HepG2 (cell line): Measurements from ENCODE around the gene CPSF7. TPM values are rescaled to one million over a fixed set of nuclear protein-coding genes. Genes with fewer than 3 reads are reported as not detected.
A peak's percentile ranks its signal among the peaks of the same experiment; 100 is the strongest.

Experiments
- ATAC-seq: fragments of 200-7000 bp; cut with Tn5 transposase; 3 replicates; pipeline ENCODE4 v1.9.1; 2020; ENCODE audit warnings: mild to moderate bottlenecking, moderate library complexity
- BruUV-seq: library from RNA; stranded (reverse); fragments of 400-500 nt; replicated peaks from 2 replicates; lab custom pipeline; 2021; lab: Mats Ljungman, UMichigan
- CTCF ChIA-PET: fragments of 300-600 bp; formaldehyde crosslinking; extraction: SDS; loops from one replicate; lab custom pipeline; 2021; ENCODE audit warnings: low total read pairs, inconsistent platforms, low intra/inter-chr PET ratio; lab: Yijun Ruan, JAX
- POLR2A ChIA-PET: fragments of 350-600 bp; sonication (Branson Sonifier 250); formaldehyde crosslinking; loops from one replicate; lab custom pipeline; 2020; ENCODE audit warnings: antibody characterized with exemption, inconsistent platforms; lab: Yijun Ruan, JAX
- DNase-seq: peaks from one replicate; pipeline ENCODE4 v3.0.0-alpha.2; 2015; ENCODE audit warnings: low spot score
- FAIRE-seq: peaks from 3 replicates; lab custom pipeline; 2011; peaks lifted over from hg19 to GRCh38; lab: Jason Lieb, UNC
- H2AFZ ChIP-seq: one replicate; pipeline ENCODE4 v1.6.1; 2011; ENCODE audit warnings: low read length, inconsistent platforms
- H3K27ac ChIP-seq: fragments of 300-600 bp; 3 replicates; pipeline ENCODE4 v1.8.0; 2011; ENCODE audit warnings: mixed run types, mild to moderate bottlenecking, mixed read lengths, low read length, inconsistent platforms; ENCODE audit not compliant: insufficient read depth; ENCODE audit errors: extremely low read length
- H3K27me3 ChIP-seq, 2 experiments: fragments of 200-600 bp in 1 of 2; 2 replicates in 1 of 2; 3 replicates in 1 of 2; pipeline versions ENCODE4 v1.6.0 to v1.8.0; 2011; ENCODE audit warnings: low read length in 2 of 2, mild to moderate bottlenecking in 2 of 2, moderate library complexity in 2 of 2, inconsistent platforms in 1 of 2; ENCODE audit not compliant: insufficient read depth in 2 of 2, control insufficient read depth in 1 of 2
- H3K36me3 ChIP-seq, 2 experiments: fragments of 200-600 bp in 1 of 2; replicated peaks in 1 of 2; 2 replicates in 1 of 2; 3 replicates in 1 of 2; pipeline versions ENCODE4 v1.5.1 to v1.8.0; 2011; ENCODE audit warnings: low read length in 2 of 2, inconsistent platforms in 1 of 2; ENCODE audit not compliant: insufficient read depth in 2 of 2, control insufficient read depth in 1 of 2
- H3K4me1 ChIP-seq: 2 replicates; pipeline ENCODE4 v1.5.1; 2012; ENCODE audit warnings: low read length, inconsistent platforms; ENCODE audit not compliant: insufficient read depth
- H3K4me2 ChIP-seq: 2 replicates; pipeline ENCODE4 v1.6.0; 2011; ENCODE audit warnings: low read depth, low read length, inconsistent platforms
- H3K4me3 ChIP-seq, 3 experiments: fragments of 200-600 bp in 1 of 3; sonication (generic), shearing (Covaris generic) in 1 of 3; replicated peaks in 1 of 3; 2 replicates each; pipeline ENCODE4 v1.5.1; 2011 to 2016; ENCODE audit warnings: low read length in 3 of 3, inconsistent platforms in 2 of 3, low read depth in 2 of 3, mild to moderate bottlenecking in 2 of 3, control low read depth in 1 of 3, mixed read lengths in 1 of 3; ENCODE audit not compliant: insufficient read depth in 1 of 3
- H3K79me2 ChIP-seq: one replicate; pipeline ENCODE4 v1.6.1; 2011; ENCODE audit warnings: low read length, inconsistent platforms; ENCODE audit not compliant: insufficient read depth
- H3K9ac ChIP-seq: 2 replicates; pipeline ENCODE4 v1.6.0; 2011; ENCODE audit warnings: mild to moderate bottlenecking, low read depth, low read length, inconsistent platforms; ENCODE audit not compliant: insufficient read depth
- H3K9me3 ChIP-seq: 2 replicates; pipeline ENCODE4 v1.5.1; 2012; ENCODE audit warnings: mild to moderate bottlenecking, low read length
- H4K20me1 ChIP-seq: 2 replicates; pipeline ENCODE4 v1.6.0; 2011; ENCODE audit warnings: inconsistent platforms, mild to moderate bottlenecking, low read length, moderate library complexity; ENCODE audit not compliant: insufficient read depth
- FOXP1 ChIP-seq, 2 experiments: fragments of 450-650 bp in 1 of 2; IDR thresholded peaks; 2 replicates each; pipeline ENCODE4 v1.6.1; 2017 to 2018; ENCODE audit warnings: antibody characterized with exemption in 1 of 2
- HES4 ChIP-seq: sonication (generic); formaldehyde crosslinking; IDR thresholded peaks from 2 replicates; pipeline ENCODE4 v1.9.0; 2021; ENCODE audit warnings: mild to moderate bottlenecking, missing genetic modification reagents, borderline replicate concordance
- KDM5A ChIP-seq: fragments of 200-600 bp; sonication (generic); IDR thresholded peaks from 2 replicates; pipeline ENCODE4 v1.7.0; 2018; ENCODE audit warnings: antibody characterized with exemption, mild to moderate bottlenecking, low read length, borderline replicate concordance
- LCORL ChIP-seq, 2 experiments: fragments of 450-650 bp in 1 of 2; sonication (generic) in 1 of 2; formaldehyde crosslinking in 1 of 2; IDR thresholded peaks; 2 replicates each; pipeline versions ENCODE4 v1.5.0 to v1.6.1; 2017 to 2020; ENCODE audit warnings: antibody characterized with exemption in 1 of 2, missing genetic modification reagents in 1 of 2
- SOX13 ChIP-seq, 3 experiments: fragments of 450-650 bp in 1 of 3; sonication (generic) in 1 of 3; formaldehyde crosslinking in 1 of 3; IDR thresholded peaks in 2 of 3; conservative IDR thresholded peaks in 1 of 3; 2 replicates each; pipeline versions ENCODE4 v1.5.0 to v1.6.1; 2016 to 2020; ENCODE audit warnings: antibody characterized with exemption in 1 of 3, mild to moderate bottlenecking in 1 of 3, missing compliant biosample characterization in 1 of 3, missing genetic modification reagents in 1 of 3, moderate library complexity in 1 of 3
- SOX5 ChIP-seq: IDR thresholded peaks from 2 replicates; pipeline ENCODE4 v1.6.1; 2016; ENCODE audit warnings: borderline replicate concordance
- ZNF460 ChIP-seq: sonication (generic); formaldehyde crosslinking; IDR thresholded peaks from 2 replicates; pipeline ENCODE4 v1.5.1; 2020; ENCODE audit warnings: missing genetic modification reagents, mild to moderate bottlenecking, borderline replicate concordance
- WGBS: methylation state at CpG from one replicate; pipeline ENCODE4 v1.1.6; 2017; ENCODE audit warnings: low lambda C conversion rate; 5-methylcytosine and 5-hydroxymethylcytosine counted together
- in situ Hi-C: cut with HindIII; loops from 2 replicates; pipeline ENCODE4 v1.10.0; 2017; ENCODE audit warnings: low pct_unique_long_range_greater_than_20kb; ENCODE audit not compliant: extremely low pct_ligation_motif_present
- intact Hi-C: fragments of 100-400 bp; cut with micrococcal nuclease; formaldehyde crosslinking; loops from one replicate; pipeline ENCODE4 v1.10.0; 2022; ENCODE audit not compliant: unreplicated experiment
- polyA plus RNA-seq, 8 experiments: library from polyadenylated mRNA; depleted of rRNA in 3 of 8; stranded (reverse) in 7 of 8; unstranded in 1 of 8; fragments of >200 nt; fragmentation: Illumina TruSeq in 4 of 8; extraction: Trizol in 4 of 8; gene quantifications; 2 replicates each; pipeline versions ENCODE4 v1.2.1 to v1.2.3, GENCODE V29; 2011 to 2016; ENCODE audit warnings: low read depth in 4 of 8, missing spikeins in 1 of 8, mixed read lengths in 1 of 8; ENCODE audit not compliant: insufficient read depth in 1 of 8
- total RNA-seq, 5 experiments: library from RNA; depleted of rRNA; stranded (reverse); fragments of >200 nt; fragmentation: Illumina TruSeq; extraction: Trizol; gene quantifications; 2 replicates each; pipeline ENCODE4 v1.2.3, GENCODE V29; 2016; ENCODE audit warnings: low read depth in 1 of 5

CPSF7 gene
- total and polyA plus RNA-seq, 2 of the 13 experiments (the other 11 are each of a cell fraction or from before 2014, with no cell fraction given) = 34.1 to 36.8 TPM

GRCh38 chr11:61439615-61440014, 9.8 kb upstream of the CPSF7 start:
- Histone ChIP-seq H3K79me2 (peaks cover 32% of the 10 kb centered on the region), H3K27ac (no peak overlapping the region), H3K4me1 (peaks cover 36% of the 10 kb centered on the region), H3K4me3 (no peak overlapping the region), H3K9ac (no peak overlapping the region), H3K9me3 (no peaks in the 10 kb centered on the region), H2AFZ (no peak overlapping the region), H3K4me2 (no peak overlapping the region), H4K20me1 (peaks cover 14% of the 10 kb centered on the region; the same call in 1 of the 2 replicates), H3K36me3 (peaks cover 21 to 49% of the 10 kb centered on the region in 2 experiments), H3K27me3 (no peaks in the 10 kb centered on the region)
- BruUV-seq = no TSS peak
- no peak for FAIRE-seq
- TF ChIP-seq SOX5 = peak; percentile 28; the same call in 1 of the 2 replicates
- no peak for TF ChIP-seq FOXP1 (IDR thresholded peaks at IDR 0.05)
- 0 out of 2 replicates have a peak, but pooled peaks have one; percentile 7 for TF ChIP-seq FOXP1 (CRISPR knock-in tag; IDR thresholded peaks at IDR 0.05)
- no peak for TF ChIP-seq SOX13 (IDR thresholded peaks at IDR 0.05)
- TF ChIP-seq SOX13 (CRISPR knock-in tag; conservative IDR thresholded peaks at IDR 0.05 in 1 of 2, IDR thresholded peaks at IDR 0.05 in 1 of 2) = peak in 1 of 2 experiments; percentile 67; a peak in 2 of 4 replicates
- TF ChIP-seq LCORL (IDR thresholded peaks at IDR 0.05) = no peak
- TF ChIP-seq LCORL (CRISPR knock-in tag; IDR thresholded peaks at IDR 0.05) = no peak
- TF ChIP-seq KDM5A = no peak
- ATAC-seq = no peak
- WGBS = 93% methylated on average over 1 of the region's 1 CpG
- peak; percentile 14 for DNase-seq
- ChIA-PET CTCF (no interaction called here), POLR2A (interaction anchor here (3.2 kb wide), 1 partner anchor 10 kb away, joined by 15 read pairs; the partner anchor contains the start of genes CPSF7 and SDHAF2)
- in situ Hi-C loops = no loop called here
- intact Hi-C loops = no loop called here

- ATAC-seq = no peak
- ChIA-PET POLR2A (no interaction called here), CTCF (no interaction called here)
- Histone ChIP-seq H2AFZ (no peak overlapping the region), H4K20me1 (peaks cover 19% of the 10 kb centered on the region; the same call in 1 of the 2 replicates), H3K4me2 (no peak overlapping the region), H3K9me3 (no peaks in the 10 kb centered on the region), H3K27ac (no peak overlapping the region), H3K9ac (no peak overlapping the region), H3K36me3 (peaks cover 18 to 41% of the 10 kb centered on the region in 2 experiments), H3K4me1 (peaks cover 50% of the 10 kb centered on the region), H3K79me2 (peaks cover 43% of the 10 kb centered on the region), H3K27me3 (no peaks in the 10 kb centered on the region), H3K4me3 (no peak overlapping the region)
- BruUV-seq = no TSS peak
- 96% methylated on average over 5 of the region's 5 CpGs for WGBS
- TF ChIP-seq ZNF460 (CRISPR knock-in tag) (peak; percentile 25; the same call in 1 of the 2 replicates), HES4 (CRISPR knock-in tag) (no peak)
- FAIRE-seq = no peak
- in situ Hi-C loops (no loop called here), intact Hi-C loops (no loop called here)
- DNase-seq = no peak
Observed at GRCh38 chr11:61437496-61437895, 7.7 kb upstream of the CPSF7 start.
